NCI-H345 treated with DMSO at 0.1 percent for 48 hours (cell line): ENCODE data around the gene SPAG8.

Experiments
- DNase-seq: peaks from one replicate; lab custom pipeline; 2025; ENCODE audit not compliant: unreplicated experiment; lab: John Stamatoyannopoulos, UW

SPAG8 gene

DNA sequence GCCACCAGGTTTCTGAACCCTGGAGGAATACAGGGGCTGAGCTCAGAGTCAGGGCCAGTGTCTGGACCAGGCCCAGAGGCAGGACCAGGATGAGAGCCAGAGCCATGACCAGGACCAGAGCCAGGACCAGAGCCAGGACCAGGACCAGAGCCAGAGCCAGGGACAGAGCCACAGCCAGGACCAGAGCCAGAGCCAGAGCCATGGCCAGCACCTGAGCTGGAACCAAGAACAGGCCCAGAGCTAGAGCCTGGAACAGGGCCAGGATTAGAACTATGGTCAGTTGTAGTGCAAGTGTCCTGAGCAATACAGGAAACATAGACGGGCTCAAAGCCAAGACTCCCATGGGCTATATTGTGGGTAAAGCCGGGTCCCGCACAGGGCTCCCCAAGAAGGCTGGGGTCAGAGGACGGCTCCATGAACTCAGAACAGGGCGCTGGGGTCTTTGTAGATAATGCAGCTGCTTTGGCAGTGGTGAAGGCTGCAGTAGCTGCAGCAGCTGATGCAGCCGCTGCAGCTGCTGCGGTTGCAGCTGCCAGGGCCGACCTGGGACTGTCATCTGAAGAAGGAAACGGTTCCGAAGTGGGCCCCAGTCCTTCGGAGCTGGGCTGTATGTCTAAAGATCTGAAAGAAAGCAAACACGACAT, 559 bp downstream of the SPAG8 start:
- DNase-seq: no peak

DNA sequence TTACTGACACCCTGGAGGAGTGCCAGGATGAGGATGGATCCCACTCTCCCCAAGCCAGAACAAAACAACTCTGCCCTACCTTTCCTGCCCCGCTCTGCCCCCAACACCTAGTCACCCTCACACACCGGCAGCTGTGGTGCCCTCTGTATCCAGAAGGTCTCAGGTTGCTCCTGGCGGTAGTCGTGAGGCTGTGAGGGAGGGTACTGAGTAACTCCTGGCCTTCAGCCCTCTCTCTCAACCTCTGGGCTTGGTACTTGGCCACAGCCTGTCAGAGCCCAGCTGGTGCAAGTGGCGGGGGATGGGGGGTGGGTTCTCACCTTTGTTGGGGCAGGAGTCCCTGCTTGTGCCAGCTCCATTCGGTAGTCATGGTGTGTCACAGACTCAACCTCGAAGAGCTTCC, 1.9 kb downstream of the SPAG8 start:
- DNase-seq: no peak

DNA sequence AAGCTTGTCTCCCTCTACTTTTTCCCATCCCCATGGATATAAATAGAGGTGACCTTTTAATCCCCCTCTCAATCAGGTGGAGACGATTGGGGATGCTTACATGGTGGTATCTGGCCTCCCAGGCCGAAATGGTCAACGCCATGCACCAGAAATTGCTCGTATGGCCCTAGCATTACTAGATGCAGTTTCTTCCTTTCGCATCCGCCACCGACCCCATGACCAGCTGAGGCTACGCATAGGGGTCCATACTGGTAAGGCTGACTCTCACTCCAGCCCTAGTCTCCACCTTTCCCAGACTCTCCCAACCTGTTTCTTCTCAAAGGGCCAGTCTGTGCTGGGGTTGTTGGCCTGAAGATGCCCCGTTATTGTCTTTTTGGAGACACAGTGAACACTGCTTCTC, 3.6 kb downstream of the SPAG8 start:
- no peak for DNase-seq

DNA sequence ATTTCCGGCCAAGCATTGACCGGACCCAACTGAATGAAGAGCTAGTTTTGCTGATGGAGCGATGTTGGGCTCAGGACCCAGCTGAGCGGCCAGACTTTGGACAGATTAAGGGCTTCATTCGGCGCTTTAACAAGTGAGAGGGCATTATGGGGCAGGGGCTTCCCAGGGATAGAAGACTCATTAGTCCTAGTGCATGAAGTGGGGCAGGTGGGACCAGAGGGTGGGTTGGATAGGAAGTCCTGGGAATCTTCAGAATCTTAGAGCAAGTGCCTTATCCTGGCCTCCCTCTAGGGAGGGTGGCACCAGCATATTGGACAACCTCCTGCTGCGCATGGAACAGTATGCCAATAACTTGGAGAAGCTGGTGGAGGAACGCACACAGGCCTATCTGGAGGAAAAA, 6.0 kb downstream of the SPAG8 start:
- DNase-seq: no peak

DNA sequence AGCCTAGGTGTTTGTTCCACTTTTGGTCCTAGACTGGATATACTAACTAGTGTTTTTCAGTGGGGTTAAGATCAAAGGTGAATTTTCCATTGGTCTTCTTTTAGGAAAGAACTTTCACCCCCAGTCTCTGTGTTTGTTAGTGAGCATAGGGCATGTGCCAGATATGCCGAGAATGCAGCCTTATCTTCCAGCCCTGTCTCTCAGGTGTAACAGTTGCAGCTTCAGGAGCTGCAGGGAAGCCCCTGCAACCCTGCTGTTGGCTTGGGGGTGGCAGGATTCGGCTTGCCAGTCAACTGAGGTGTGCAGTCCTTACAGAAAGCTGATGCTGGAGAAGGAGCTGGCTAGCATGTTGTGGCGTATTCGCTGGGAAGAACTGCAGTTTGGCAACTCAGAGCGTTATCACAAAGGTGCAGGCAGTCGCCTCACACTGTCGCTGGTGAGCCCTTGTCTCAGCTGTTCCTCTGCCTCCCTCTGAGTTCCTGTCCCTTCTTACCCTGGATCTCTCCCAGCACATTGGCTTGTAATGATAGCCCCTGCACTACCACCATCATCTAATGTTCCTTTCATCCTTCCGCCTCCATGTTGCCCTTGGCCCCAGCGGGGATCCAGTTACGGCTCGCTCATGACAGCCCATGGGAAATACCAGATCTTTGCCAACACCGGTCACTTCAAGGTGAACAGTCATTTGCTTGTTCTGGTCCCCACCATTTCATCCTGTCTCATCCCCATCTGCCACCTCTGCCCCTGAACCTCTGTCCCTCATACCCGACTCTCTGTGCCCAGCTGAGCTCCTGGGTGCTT, 10.5 kb downstream of the SPAG8 start:
- no peak for DNase-seq

DNA sequence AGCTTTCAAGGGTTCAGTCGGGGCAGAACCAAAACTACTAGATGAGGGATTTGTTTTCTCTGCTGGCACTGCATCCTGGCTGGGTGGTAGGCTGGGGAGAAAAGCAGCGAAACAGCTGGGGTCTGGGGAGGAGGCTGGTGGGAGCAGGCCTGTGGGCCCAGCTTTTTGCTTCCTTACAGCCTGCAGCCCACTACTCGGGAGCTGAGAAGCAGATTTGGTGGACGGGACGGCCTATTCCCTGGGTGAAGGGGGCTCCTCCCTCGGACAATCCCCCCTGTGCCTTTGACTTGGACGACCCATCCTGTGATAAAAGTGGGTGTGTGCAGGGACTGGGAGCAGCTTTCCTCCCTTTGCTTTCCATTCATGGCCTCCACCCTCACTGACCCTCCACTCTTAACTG, 11.5 kb downstream of the SPAG8 start:
- DNase-seq: no peak

DNA sequence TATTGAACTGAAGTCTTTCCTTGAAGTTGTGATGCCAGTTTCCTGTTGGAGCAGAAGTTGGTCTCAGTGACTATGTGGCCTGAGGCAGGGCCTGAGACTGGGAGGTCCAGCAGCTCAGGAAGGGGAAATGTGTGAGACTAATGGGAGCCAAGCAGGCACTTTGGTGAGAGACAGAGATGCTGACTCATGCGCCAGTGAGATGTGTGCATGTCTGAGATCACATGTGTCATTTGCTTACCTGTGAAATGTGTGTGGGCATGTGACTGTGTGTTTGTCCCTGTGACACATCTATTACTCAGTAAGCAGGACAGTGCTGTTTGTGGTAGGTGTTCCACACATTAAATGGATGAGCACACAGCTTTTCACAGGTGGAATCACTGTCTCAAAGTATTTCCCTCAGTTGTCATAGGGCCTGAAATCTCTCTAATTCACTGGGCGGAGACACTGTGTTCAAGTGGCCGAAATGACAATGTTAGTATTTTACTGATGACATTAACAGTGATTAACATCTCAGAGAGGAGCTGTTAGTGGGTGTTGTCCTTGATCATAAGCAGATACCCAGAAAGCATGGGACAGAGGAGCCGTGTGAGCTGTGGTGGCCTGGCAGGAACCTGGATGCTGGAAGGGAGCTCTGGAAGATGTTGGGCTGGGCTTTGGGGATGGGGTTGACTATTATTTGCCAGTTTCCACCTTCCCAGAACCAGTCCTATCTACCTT, 13.2 kb downstream of the SPAG8 start:
- no peak for DNase-seq

DNA sequence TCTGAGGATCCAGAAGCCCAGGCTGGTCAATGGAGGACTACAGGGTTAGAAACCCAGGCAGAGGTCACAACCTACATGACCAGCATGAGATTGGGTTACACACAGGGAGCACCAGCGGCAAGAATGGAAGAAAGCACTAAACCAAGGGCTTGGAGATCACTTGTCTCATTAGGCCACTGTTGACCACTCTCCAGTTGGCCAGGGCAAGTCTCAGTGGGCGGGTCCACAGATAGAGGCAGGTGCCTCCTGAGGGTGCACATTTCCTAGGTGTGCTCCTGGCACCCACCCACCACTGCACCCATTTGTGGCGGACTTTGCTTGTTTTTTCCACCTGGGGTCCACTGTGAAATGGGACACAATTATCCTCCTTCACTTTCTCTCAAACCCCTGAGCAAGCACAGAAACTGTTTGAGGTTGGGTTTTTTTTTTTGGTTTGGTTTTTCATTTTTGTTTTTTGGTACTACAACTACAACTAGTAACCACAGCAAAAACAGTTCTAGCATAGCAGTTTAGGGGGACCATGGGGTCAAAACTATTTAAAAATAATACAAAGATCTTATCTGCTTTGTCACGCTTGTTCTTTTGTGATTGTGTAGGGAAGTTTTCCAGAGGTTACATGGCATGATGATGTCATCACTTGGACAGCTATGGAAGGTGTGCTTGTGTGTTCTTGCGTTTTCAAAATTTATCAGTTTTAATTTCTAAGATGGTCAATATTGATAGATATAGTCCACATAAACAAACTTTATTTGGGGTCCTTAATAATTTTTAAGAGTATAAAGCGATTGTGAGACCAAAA, 14.6 kb downstream of the SPAG8 start:
- DNase-seq: no peak

DNA sequence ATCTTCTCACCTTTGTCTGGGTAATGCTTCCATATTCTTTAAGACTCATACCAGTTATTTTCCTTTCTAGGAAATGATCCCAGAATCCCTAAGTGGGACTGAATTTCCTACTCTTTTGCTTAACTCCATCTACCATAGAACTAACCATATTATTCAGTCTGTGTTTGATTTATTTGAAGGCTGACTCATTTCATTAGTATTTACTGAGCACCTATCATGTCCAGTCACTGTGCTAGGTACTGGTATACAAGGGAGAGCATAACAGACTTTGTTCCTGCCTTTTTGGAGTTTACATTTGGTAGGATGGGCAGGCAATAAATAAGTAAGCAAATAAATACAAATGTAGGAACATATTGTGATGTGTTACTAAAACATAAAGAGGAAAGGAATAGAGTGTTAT, 16.4 kb downstream of the SPAG8 start:
- DNase-seq: no peak

DNA sequence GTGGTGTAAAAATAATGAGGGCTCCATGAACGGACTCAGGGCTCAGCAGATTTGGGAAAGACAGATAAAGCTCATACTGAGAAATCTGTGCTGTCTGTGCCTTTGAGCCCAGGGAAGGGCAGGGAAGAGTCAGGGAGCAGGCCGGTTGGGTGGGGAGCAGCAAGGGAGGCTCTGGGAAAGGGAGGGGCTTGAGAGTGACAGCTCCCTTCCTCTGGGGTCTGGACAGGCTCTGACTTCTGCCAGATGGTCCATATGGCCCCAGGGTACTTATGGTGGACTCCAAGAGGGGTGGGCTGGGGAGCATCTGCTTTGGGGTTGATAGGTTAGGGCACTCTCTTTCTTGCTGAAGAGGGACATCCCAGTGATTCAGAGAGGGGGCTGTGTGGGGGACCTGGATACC, 18.6 kb downstream of the SPAG8 start:
- no peak for DNase-seq

DNA sequence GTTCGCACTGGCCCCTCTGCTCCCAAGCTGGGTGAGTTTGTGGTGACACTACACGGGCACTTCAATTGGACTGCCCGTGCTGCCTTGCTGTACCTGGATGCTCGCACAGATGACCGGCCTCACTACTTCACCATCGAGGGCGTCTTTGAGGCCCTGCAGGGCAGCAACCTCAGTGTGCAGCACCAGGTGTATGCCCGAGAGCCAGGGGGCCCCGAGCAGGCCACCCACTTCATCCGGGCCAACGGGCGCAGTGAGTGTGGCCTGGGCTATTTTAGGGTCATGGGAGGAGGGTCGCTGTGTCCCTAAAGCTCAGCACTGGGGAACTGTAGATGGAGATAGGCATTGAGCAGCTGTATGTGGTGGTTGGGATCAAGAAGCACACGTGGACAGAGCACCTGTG, 19.2 kb downstream of the SPAG8 start:
- DNase-seq: no peak

DNA sequence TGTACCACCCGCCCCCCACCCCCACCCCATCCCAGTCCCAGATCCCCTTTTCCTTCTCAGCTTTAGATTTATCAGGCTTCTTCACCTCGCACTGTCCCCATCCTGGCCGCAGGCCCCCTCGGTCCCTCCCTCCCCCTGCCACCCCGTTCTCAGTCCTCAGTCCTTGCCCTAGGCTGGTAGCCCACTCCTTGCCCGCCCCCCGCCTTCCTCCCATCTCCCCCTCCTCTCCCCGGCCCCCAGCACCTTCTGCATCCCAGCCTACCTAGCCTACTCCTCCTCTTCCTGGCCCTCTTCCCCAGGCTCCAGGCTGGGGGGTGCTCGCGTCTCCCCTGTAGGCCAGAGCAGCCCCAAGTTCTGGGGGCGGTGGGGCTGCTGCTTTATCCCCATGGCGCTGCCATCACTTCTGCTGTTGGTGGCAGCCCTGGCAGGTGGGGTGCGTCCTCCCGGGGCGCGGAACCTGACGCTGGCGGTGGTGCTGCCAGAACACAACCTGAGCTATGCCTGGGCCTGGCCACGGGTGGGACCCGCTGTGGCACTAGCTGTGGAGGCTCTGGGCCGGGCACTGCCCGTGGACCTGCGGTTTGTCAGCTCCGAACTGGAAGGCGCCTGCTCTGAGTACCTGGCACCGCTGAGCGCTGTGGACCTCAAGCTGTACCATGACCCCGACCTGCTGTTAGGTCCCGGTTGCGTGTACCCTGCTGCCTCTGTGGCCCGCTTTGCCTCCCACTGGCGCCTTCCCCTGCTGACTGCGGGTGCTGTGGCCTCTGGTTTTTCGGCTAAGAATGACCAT, 19.8 kb downstream of the SPAG8 start:
- DNase-seq: no peak

DNA sequence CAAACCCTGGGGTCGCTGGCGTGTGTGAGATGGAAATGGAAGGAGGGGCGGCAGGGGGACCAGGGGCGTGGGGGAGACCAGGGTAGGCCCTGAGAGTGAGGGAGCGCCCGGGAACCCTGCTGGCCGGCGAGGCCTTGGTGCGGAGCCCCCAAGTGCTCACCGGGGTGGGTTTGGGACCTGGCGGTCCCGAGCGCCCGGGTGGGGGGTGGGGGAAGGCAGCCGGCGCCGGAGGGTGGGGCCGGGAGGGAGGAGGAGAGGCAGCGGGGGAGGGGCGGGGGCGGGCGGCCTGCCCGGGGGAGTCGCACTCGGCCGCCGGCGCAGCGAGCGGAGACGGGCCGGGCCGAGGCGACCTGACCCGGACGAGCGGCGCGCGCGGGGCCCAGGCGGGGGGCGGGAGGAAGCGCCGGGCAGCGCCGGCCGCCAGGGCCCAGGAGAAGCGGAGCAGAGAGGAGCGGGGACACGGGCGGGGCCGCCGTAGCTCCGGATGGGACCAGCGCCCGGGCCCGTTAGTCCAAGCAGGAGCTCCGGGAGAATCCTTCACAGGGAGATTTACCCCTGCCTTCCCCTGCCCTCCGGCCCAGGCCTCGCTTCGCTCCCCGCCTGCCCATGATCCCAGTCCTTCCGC, 20.7 kb downstream of the SPAG8 start, which contains the start of gene NPR2:
Gene NPR2 (plus strand): TSS at position 295 of the 625 bp plus-strand sequence. CDS start 818 bp downstream, outside the sequence.
- DNase-seq: no peak

DNA sequence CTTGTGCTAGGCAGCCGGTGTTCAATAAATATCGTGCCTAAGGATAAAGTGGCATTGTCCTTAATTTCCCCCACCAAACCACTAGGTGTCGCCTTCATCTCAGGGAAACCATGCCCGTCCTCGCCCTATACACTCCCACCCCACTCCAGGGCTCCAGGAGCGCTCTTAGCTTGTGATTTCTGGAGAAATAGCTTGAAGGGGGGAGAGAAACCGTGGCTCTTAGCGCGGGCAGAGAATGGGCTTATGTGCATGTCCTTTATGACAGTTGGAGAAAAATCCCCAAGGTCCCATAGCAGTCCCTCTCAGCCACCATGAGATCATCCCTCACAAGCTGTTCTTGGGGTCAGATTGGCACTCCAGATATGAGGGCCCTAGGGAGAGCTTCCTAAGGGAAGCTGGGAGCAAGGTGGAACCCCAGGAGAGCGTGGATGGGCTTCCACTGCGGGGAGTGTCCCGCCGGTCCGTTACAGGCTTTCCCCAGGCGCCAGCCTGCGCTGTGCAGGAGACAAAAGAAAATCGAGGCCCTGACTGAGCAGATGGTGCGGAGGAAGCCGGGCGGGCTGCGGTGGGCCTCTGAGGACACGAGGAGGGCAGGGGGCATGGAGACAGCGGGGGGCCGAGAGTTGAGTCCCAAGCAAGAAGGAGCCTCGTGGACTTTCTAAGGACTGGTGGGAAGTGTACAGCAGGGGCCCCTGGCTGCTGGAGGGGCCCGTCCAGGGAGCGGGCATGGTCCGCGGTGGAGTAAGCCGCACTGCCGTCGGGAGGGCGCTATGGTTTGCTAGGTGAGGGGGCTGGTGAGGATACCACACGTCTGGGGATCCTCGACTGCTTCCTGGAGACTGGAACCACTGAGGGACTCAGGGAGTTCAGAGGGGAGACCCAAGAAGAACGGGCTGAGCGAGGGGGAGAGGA, 21.4 kb downstream of the SPAG8 start:
- DNase-seq: peak; percentile 61

DNA sequence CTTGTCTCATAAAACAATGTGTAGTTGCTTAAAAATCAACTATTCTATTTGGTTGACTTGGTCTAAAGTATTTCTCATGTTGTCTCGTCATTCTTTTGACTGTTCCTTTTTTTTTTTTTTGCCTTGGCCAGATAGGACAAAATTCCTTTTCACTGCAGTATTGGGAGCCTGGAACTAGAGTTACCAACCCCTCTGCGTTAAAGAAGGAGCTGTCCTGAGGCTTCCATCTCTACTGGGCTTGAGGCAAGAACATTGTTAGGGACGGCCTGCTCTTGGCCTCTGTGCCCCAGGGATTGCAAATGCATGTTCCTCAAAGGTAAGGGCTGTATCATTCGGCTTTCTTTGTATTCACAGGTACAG, 22.1 kb downstream of the SPAG8 start:
- no peak for DNase-seq

DNA sequence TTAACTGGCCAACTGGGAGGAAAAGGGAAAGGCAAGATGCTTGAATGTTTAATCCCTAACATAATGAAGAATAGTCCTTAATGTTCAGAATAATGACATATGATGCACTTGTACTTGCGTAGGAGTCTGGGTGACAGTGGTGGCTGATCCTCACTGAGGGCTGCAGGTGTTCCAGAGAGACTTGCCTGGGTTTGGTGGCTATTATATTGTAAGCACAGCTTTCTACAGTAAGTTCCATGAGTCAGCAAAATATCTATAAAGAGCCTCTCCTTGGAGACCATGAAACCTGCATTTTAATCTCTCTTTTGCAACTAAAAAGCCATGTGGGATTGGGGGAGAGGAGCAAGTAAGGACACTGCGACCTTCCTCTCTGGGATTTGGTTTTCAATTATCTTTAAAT, 22.5 kb downstream of the SPAG8 start:
- DNase-seq: no peak

DNA sequence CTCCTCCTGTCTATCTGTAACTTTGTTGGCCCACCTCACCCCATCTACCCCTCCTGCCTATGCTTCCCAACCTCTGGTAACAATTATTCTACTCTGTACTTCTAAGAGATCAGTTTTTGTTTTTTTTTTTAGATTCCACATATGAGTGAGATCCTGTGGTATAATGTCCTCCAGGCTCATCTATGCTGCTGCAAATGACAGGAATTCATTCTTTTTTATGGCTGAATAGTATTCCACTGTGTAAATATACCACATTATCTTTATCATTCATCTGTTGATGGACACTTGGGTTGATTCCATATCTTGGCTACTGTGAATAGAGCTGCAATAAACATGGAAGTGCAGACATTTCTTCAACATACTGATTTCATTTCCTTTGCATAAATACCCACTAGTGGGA, 28.6 kb downstream of the SPAG8 start:
- DNase-seq: no peak

DNA sequence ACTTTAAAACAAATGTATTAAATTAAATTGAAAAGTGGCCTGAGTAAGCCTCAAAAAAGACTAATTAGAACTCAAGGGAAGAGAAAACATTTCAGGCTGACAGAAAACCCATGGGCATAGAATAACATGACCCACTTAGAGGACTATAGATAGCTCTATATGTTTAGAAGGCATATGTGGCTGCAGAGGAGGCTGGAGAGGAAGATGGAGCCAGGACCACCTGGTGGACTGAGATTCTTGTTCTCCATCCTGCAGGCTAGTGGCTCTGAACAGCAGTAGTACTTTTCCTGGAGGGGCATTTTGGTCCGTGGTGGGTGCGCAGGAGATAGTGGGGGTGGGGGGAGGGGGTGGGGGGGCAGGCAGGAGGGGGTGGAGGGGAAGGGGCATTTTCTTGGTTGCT, 31.0 kb downstream of the SPAG8 start:
- DNase-seq: no peak

DNA sequence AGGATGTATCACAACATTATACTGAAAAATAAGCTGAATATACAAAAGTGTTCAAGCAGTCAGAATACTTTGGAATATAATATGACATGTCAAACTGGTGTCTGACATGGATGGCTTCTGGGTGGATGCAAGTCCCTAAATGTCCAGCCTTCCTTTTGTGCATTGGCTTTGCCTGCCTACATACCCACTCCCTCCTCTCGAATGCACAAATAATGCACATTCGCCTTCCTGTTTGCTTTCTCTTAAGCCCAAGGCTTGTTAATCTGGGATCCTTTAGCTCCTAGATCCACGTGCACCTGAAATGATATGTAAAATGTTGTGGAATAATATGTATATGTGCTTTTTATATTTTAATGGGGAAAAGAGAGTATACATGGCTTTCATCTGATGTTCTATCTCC, 33.6 kb downstream of the SPAG8 start:
- DNase-seq: no peak
